Common myeloid progenitor, CD34-positive (primary cell): ENCODE data around the gene PTGES3L.

Experiments
- CTCF ChIA-PET: fragments of 350-600 bp; sonication (Branson Sonifier 250); formaldehyde crosslinking; loops from one replicate; lab custom pipeline; 2021; ENCODE audit warnings: antibody characterized with exemption; lab: Charles Lee
- POLR2A ChIA-PET: fragments of 350-600 bp; sonication (Branson Sonifier 250); formaldehyde crosslinking; loops from one replicate; lab custom pipeline; 2021; ENCODE audit warnings: antibody characterized with exemption; lab: Charles Lee
- DNase-seq, 3 donors: peaks; one replicate each; pipeline versions ENCODE4 v3.0.0 to v3.0.0-alpha.2; 2013
- H3K27ac ChIP-seq, 2 experiments: 1 replicate in 1 of 2; 2 replicates in 1 of 2; pipeline ENCODE4 v1.7.0; 2013; ENCODE audit warnings: inconsistent platforms in 2 of 2, low read length in 2 of 2, mild to moderate bottlenecking in 2 of 2, low read depth in 1 of 2, moderate library complexity in 1 of 2; ENCODE audit not compliant: severe bottlenecking in 2 of 2, insufficient read depth in 1 of 2, poor library complexity in 1 of 2
- H3K27me3 ChIP-seq, 5 experiments: replicated peaks in 2 of 5; 1 replicate in 3 of 5; 2 replicates in 2 of 5; pipeline versions ENCODE4 v1.6.1 to v1.7.0; 2013; ENCODE audit warnings: low read length in 4 of 5, mild to moderate bottlenecking in 2 of 5, moderate library complexity in 2 of 5, inconsistent platforms in 1 of 5; ENCODE audit not compliant: insufficient read depth in 5 of 5, control insufficient read depth in 4 of 5
- H3K36me3 ChIP-seq, 4 experiments: 1 replicate in 2 of 4; 2 replicates in 2 of 4; pipeline versions ENCODE4 v1.6.1 to v1.7.0; 2013; ENCODE audit warnings: low read length in 3 of 4, control low read depth in 1 of 4, mild to moderate bottlenecking in 1 of 4; ENCODE audit not compliant: control insufficient read depth in 4 of 4, insufficient read depth in 4 of 4
- H3K4me1 ChIP-seq, 4 experiments: 1 replicate in 3 of 4; 2 replicates in 1 of 4; pipeline versions ENCODE4 v1.6.1 to v1.7.1; 2013; ENCODE audit warnings: low read length in 3 of 4, mild to moderate bottlenecking in 3 of 4, control low read depth in 1 of 4, inconsistent platforms in 1 of 4, moderate library complexity in 1 of 4; ENCODE audit not compliant: control insufficient read depth in 4 of 4, insufficient read depth in 4 of 4; ENCODE audit errors: control extremely low read depth in 1 of 4
- H3K4me3 ChIP-seq, 7 experiments: 1 replicate in 4 of 7; 2 replicates in 3 of 7; pipeline versions ENCODE4 v1.5.1 to v1.7.0; 2013; ENCODE audit warnings: mild to moderate bottlenecking in 7 of 7, low read length in 6 of 7, moderate library complexity in 6 of 7, inconsistent platforms in 2 of 7, low read depth in 2 of 7, control low read depth in 1 of 7; ENCODE audit not compliant: insufficient read depth in 4 of 7, control insufficient read depth in 1 of 7; ENCODE audit errors: extremely low read depth in 1 of 7
- H3K9me3 ChIP-seq, 5 experiments: 1 replicate in 4 of 5; 2 replicates in 1 of 5; pipeline versions ENCODE4 v1.6.1 to v1.7.1; 2013; ENCODE audit warnings: low read length in 4 of 5, mild to moderate bottlenecking in 2 of 5, inconsistent platforms in 1 of 5, low read depth in 1 of 5, moderate library complexity in 1 of 5; ENCODE audit not compliant: control insufficient read depth in 4 of 5, insufficient read depth in 2 of 5; ENCODE audit errors: control extremely low read depth in 1 of 5
- WGBS: methylation state at CpG from one replicate; pipeline ENCODE4 v1.1.5; 2013; ENCODE audit not compliant: insufficient coverage; 5-methylcytosine and 5-hydroxymethylcytosine counted together

The PTGES3L gene

GRCh38 chr17:42991471-42991870, 11.6 kb upstream of the PTGES3L start:
- DNase-seq: no peak
- Histone ChIP-seq H3K4me3 (no peak overlapping the region), H3K4me1 (no peaks in the 10 kb centered on the region), H3K9me3 (no peaks in the 10 kb centered on the region), H3K27me3 (no peaks in the 10 kb centered on the region), H3K36me3 (peaks cover 26 to 66% (median 52%) of the 10 kb centered on the region in 4 experiments), H3K27ac (no peak overlapping the region)
- ChIA-PET POLR2A (no interaction called here), CTCF (interaction anchor here (1.5 to 1.8 kb wide), 3 partner anchors 15 to 63 kb away, joined by 4 read pairs; partner anchors contain the start of genes AARSD1 and IFI35)
- 96% methylated on average over 6 of the region's 6 CpGs for WGBS

- WGBS: 100% methylated on average over 4 of the region's 6 CpGs
- no peak for DNase-seq
- ChIA-PET POLR2A (no interaction called here), CTCF (interaction anchor here (1.5 kb wide), 1 partner anchor 26 kb away, joined by 4 read pairs; the partner anchor contains the start of gene AARSD1)
- H3K4me1 ChIP-seq: peaks cover 4 to 12% (median 9%) of the 10 kb centered on the region in 4 experiments
- H3K9me3 ChIP-seq: no peaks in the 10 kb centered on the region
- H3K27ac ChIP-seq: no peak overlapping the region
- H3K4me3 ChIP-seq: no peak overlapping the region
- no peaks in the 10 kb centered on the region for H3K27me3 ChIP-seq
- H3K36me3 ChIP-seq: peaks cover 26 to 66% (median 53%) of the 10 kb centered on the region in 4 experiments
Observed at GRCh38 chr17:42989726-42990652, 10.1 kb upstream of the PTGES3L start.

- Histone ChIP-seq H3K27ac (no peak overlapping the region), H3K4me3 (no peak overlapping the region), H3K27me3 (no peaks in the 10 kb centered on the region), H3K9me3 (no peaks in the 10 kb centered on the region), H3K4me1 (peaks cover 10 to 18% (median 14%) of the 10 kb centered on the region in 4 experiments), H3K36me3 (peaks cover 26 to 61% (median 51%) of the 10 kb centered on the region in 4 experiments)
- CTCF ChIA-PET: no interaction called here
- POLR2A ChIA-PET: no interaction called here
- no CpG with 5 or more reads among the region's 5 CpGs for WGBS
- DNase-seq: no peak
Observed at GRCh38 chr17:42989141-42989540, 9.3 kb upstream of the PTGES3L start.

- peak; percentile 53 to 78 (median 73) for DNase-seq
- no CpG with 5 or more reads among the region's 1 CpG for WGBS
- H3K27ac ChIP-seq: peak overlapping the region in 1 of 2 experiments; percentile 15
- H3K4me3 ChIP-seq: peak overlapping the region in 3 of 7 experiments; percentile 37 to 47 (median 39)
- H3K27me3 ChIP-seq: no peaks in the 10 kb centered on the region
- POLR2A ChIA-PET: no interaction called here
- CTCF ChIA-PET: interaction anchor here (0.6 to 1.4 kb wide), 4 partner anchors 8 to 104 kb away, joined by 3 to 5 read pairs (median 4); partner anchors contain the start of gene RPL27
- H3K36me3 ChIP-seq: peaks cover 14 to 33% (median 24%) of the 10 kb centered on the region in 4 experiments
- H3K9me3 ChIP-seq: no peaks in the 10 kb centered on the region
- peaks cover 19 to 37% (median 28%) of the 10 kb centered on the region in 4 experiments for H3K4me1 ChIP-seq
Observed at GRCh38 chr17:42985225-42985624, 5.3 kb upstream of the PTGES3L start.

GRCh38 chr17:42982266-42982665, 2.4 kb upstream of the PTGES3L start:
- CTCF ChIA-PET: interaction anchor here (1.4 kb wide), 1 partner anchor 140 kb away, joined by 3 read pairs; no protein-coding TSS in a partner anchor
- POLR2A ChIA-PET: interaction anchor here (0.6 kb wide), 1 partner anchor 1020 kb away, joined by 3 read pairs; no protein-coding TSS in a partner anchor
- Histone ChIP-seq H3K27me3 (no peaks in the 10 kb centered on the region), H3K4me1 (peaks cover 19 to 46% (median 38%) of the 10 kb centered on the region in 4 experiments), H3K27ac (no peak overlapping the region), H3K4me3 (peak overlapping the region in 1 of 7 experiments; percentile 83), H3K36me3 (peaks cover 3 to 4% (median 4%) of the 10 kb centered on the region in 4 experiments), H3K9me3 (no peaks in the 10 kb centered on the region)
- DNase-seq: no peak

GRCh38 chr17:42980766-42981397, 1.0 kb upstream of the PTGES3L start:
- no peaks in the 10 kb centered on the region for H3K9me3 ChIP-seq
- H3K27ac ChIP-seq: peak overlapping the region; percentile 15 to 87
- H3K27me3 ChIP-seq: no peaks in the 10 kb centered on the region
- peak; percentile 55 to 73 (median 67) for DNase-seq
- H3K4me1 ChIP-seq: peaks cover 19 to 43% (median 37%) of the 10 kb centered on the region in 4 experiments
- H3K4me3 ChIP-seq: peak overlapping the region; percentile 83 to 95 (median 90)
- WGBS: 0% methylated on average over 51 of the region's 67 CpGs
- peaks cover 0 to 2% (median under 1%) of the 10 kb centered on the region in 4 experiments for H3K36me3 ChIP-seq
- ChIA-PET POLR2A (interaction anchor here (0.5 to 1.4 kb wide), 3 partner anchors 17 to 258 kb away, joined by 3 to 5 read pairs (median 4); partner anchors contain the start of gene AARSD1), CTCF (interaction anchor here (1.0 kb wide), 1 partner anchor 17 kb away, joined by 4 read pairs; the partner anchor contains the start of gene RPL27)
